H1 (cell line): ENCODE data around the gene CD69. TPM values are rescaled to one million over a fixed set of nuclear protein-coding genes. Genes with fewer than 3 reads are reported as not detected.

Experiments used
- CTCF ChIA-PET: fragments of 300-600 bp; sonication (Branson Sonifier 250); formaldehyde crosslinking; loops from one replicate; lab custom pipeline; 2021; ENCODE audit not compliant: partially characterized antibody; lab: Charles Lee
- POLR2A ChIA-PET: fragments of 300-600 bp; sonication (Branson Sonifier 250); formaldehyde crosslinking; loops from one replicate; lab custom pipeline; 2021; ENCODE audit warnings: inconsistent platforms; ENCODE audit not compliant: partially characterized antibody; lab: Charles Lee
- DNase-seq, 2 experiments: peaks; one replicate each; pipeline versions ENCODE4 v3.0.0 to v3.0.0-alpha.2; 2010 to 2022; ENCODE audit warnings: low spot score in 2 of 2, low read depth in 1 of 2, mixed read lengths in 1 of 2
- FAIRE-seq: peaks from 2 replicates; lab custom pipeline; 2011; peaks lifted over from hg19 to GRCh38; lab: Jason Lieb, UNC
- H2AFZ ChIP-seq: 2 replicates; pipeline ENCODE4 v1.8.1; 2012; ENCODE audit warnings: low read length, inconsistent platforms
- H2AK5ac ChIP-seq: 2 replicates; pipeline ENCODE4 v1.6.1; 2013; ENCODE audit warnings: low read depth, low read length
- H2BK120ac ChIP-seq: replicated peaks from 2 replicates; pipeline ENCODE3; 2013; ENCODE audit warnings: low read depth, low read length, inconsistent platforms
- H2BK12ac ChIP-seq: 2 replicates; pipeline ENCODE4 v1.6.1; 2013; ENCODE audit warnings: low read depth, low read length
- H2BK15ac ChIP-seq: 2 replicates; pipeline ENCODE4 v1.6.1; 2013; ENCODE audit warnings: low read length
- H2BK20ac ChIP-seq: 2 replicates; pipeline ENCODE4 v1.6.1; 2013; ENCODE audit warnings: low read length
- H2BK5ac ChIP-seq: 2 replicates; pipeline ENCODE4 v1.6.1; 2013; ENCODE audit warnings: low read depth, low read length
- H3K14ac ChIP-seq: 2 replicates; pipeline ENCODE4 v1.6.1; 2013; ENCODE audit warnings: inconsistent platforms; ENCODE audit not compliant: insufficient read length
- H3K18ac ChIP-seq: 2 replicates; pipeline ENCODE4 v1.6.1; 2013; ENCODE audit warnings: low read length; ENCODE audit errors: extremely low read depth
- H3K23ac ChIP-seq: 2 replicates; pipeline ENCODE4 v1.6.1; 2013; ENCODE audit warnings: inconsistent platforms; ENCODE audit not compliant: insufficient read length
- H3K23me2 ChIP-seq: 2 replicates; pipeline ENCODE4 v1.6.1; 2013; ENCODE audit warnings: low read depth, low read length
- H3K27ac ChIP-seq: 2 replicates; pipeline ENCODE4 v1.6.1; 2011; ENCODE audit warnings: low read depth, low read length, inconsistent platforms
- H3K27me3 ChIP-seq, 4 experiments: replicated peaks in 1 of 4; 1 replicate in 1 of 4; 2 replicates in 3 of 4; pipeline versions ENCODE4 v1.6.1 to v1.8.1; 2011 to 2013; ENCODE audit warnings: low read length in 3 of 4, mild to moderate bottlenecking in 3 of 4, inconsistent platforms in 2 of 4, mixed read lengths in 2 of 4, moderate library complexity in 1 of 4; ENCODE audit not compliant: control insufficient read depth in 3 of 4, insufficient read depth in 3 of 4; ENCODE audit errors: extremely low read depth in 1 of 4
- H3K36me3 ChIP-seq, 4 experiments: 2 replicates each; pipeline versions ENCODE4 v1.6.1 to v1.8.1; 2011 to 2013; ENCODE audit warnings: mild to moderate bottlenecking in 4 of 4, low read length in 3 of 4, moderate library complexity in 2 of 4, control low read depth in 1 of 4, inconsistent platforms in 1 of 4; ENCODE audit not compliant: insufficient read depth in 4 of 4, control insufficient read depth in 2 of 4
- H3K4ac ChIP-seq: replicated peaks from 2 replicates; pipeline ENCODE3; 2013; ENCODE audit warnings: low read length, low read depth, mixed read lengths, inconsistent platforms; ENCODE audit not compliant: insufficient read length
- H3K4me1 ChIP-seq, 4 experiments: replicated peaks in 1 of 4; 1 replicate in 1 of 4; 2 replicates in 3 of 4; pipeline versions ENCODE4 v1.6.1 to v1.8.1; 2011 to 2013; ENCODE audit warnings: low read length in 3 of 4, inconsistent platforms in 2 of 4, mixed read lengths in 1 of 4; ENCODE audit not compliant: insufficient read depth in 4 of 4, control insufficient read depth in 3 of 4
- H3K4me2 ChIP-seq, 2 experiments: 2 replicates each; pipeline versions ENCODE4 v1.6.1 to v1.8.1; 2011 to 2013; ENCODE audit warnings: low read depth in 2 of 2, low read length in 2 of 2, control low read depth in 1 of 2, inconsistent platforms in 1 of 2, mild to moderate bottlenecking in 1 of 2; ENCODE audit not compliant: insufficient read depth in 1 of 2
- H3K4me3 ChIP-seq, 4 experiments: fragments of 200-600, 300-600 bp in 1 of 4; sonication (generic), shearing (Covaris generic), sonication (Bioruptor Twin) in 1 of 4; 2 replicates each; pipeline versions ENCODE4 v1.5.1 to v1.8.1; 2011 to 2016; ENCODE audit warnings: low read length in 4 of 4, low read depth in 3 of 4, control low read depth in 2 of 4, inconsistent platforms in 2 of 4, mild to moderate bottlenecking in 2 of 4, mixed read lengths in 1 of 4, moderate library complexity in 1 of 4; ENCODE audit not compliant: insufficient read depth in 2 of 4; ENCODE audit errors: extremely low read depth in 1 of 4
- H3K56ac ChIP-seq: replicated peaks from 2 replicates; pipeline ENCODE3; 2013; ENCODE audit warnings: low read depth, mild to moderate bottlenecking, mixed read lengths, low read length, inconsistent platforms; ENCODE audit not compliant: insufficient read length
- H3K79me1 ChIP-seq: 2 replicates; pipeline ENCODE4 v1.6.1; 2013; ENCODE audit warnings: low read depth, low read length, control low read depth
- H3K79me2 ChIP-seq, 2 experiments: 2 replicates each; pipeline versions ENCODE4 v1.6.1 to v1.8.1; 2012 to 2013; ENCODE audit warnings: low read length in 2 of 2, mild to moderate bottlenecking in 2 of 2, inconsistent platforms in 1 of 2; ENCODE audit not compliant: insufficient read depth in 2 of 2, control insufficient read depth in 1 of 2
- H3K9ac ChIP-seq, 4 experiments: replicated peaks in 1 of 4; 1 replicate in 1 of 4; 2 replicates in 3 of 4; pipeline versions ENCODE4 v1.6.1 to v1.8.1; 2011 to 2013; ENCODE audit warnings: low read depth in 3 of 4, low read length in 3 of 4, control low read depth in 2 of 4, mild to moderate bottlenecking in 2 of 4, moderate library complexity in 2 of 4, inconsistent platforms in 1 of 4; ENCODE audit errors: extremely low read depth in 1 of 4
- H3K9me3 ChIP-seq, 2 experiments: 2 replicates each; pipeline versions ENCODE4 v1.6.1 to v1.8.1; 2012 to 2013; ENCODE audit warnings: mild to moderate bottlenecking in 2 of 2, moderate library complexity in 2 of 2, control low read depth in 1 of 2, inconsistent platforms in 1 of 2, low read depth in 1 of 2, low read length in 1 of 2, mixed read lengths in 1 of 2; ENCODE audit not compliant: insufficient read depth in 2 of 2
- H4K20me1 ChIP-seq, 2 experiments: replicated peaks in 1 of 2; 2 replicates each; pipeline versions ENCODE3 to v1.8.1; 2011 to 2013; ENCODE audit warnings: inconsistent platforms in 2 of 2, low read length in 2 of 2, mild to moderate bottlenecking in 1 of 2; ENCODE audit not compliant: insufficient read depth in 2 of 2, control insufficient read depth in 1 of 2
- H4K5ac ChIP-seq: 2 replicates; pipeline ENCODE4 v1.6.1; 2013; ENCODE audit warnings: low read length, low read depth, mixed read lengths, inconsistent platforms; ENCODE audit not compliant: insufficient read length
- H4K8ac ChIP-seq: 2 replicates; pipeline ENCODE4 v1.8.0; 2013; ENCODE audit warnings: mild to moderate bottlenecking, moderate library complexity, low read length, inconsistent platforms; ENCODE audit not compliant: insufficient read depth; ENCODE audit errors: extremely low read depth
- H4K91ac ChIP-seq: replicated peaks from 2 replicates; pipeline ENCODE3; 2013; ENCODE audit warnings: low read length, mixed read lengths, inconsistent platforms; ENCODE audit not compliant: insufficient read length
- BACH1 ChIP-seq: IDR thresholded peaks from 2 replicates; pipeline ENCODE4 v1.6.1; 2012; ENCODE audit warnings: low read length, improper control_type of control experiment
- CTBP2 ChIP-seq: IDR thresholded peaks from 2 replicates; pipeline ENCODE4 v1.7.0; 2011; ENCODE audit warnings: borderline replicate concordance, mild to moderate bottlenecking, moderate library complexity, mixed read lengths, low read length; ENCODE audit not compliant: insufficient read depth, insufficient read length
- WGBS, 2 experiments: shearing (Covaris generic) in 1 of 2; methylation state at CpG; one replicate each; pipeline versions ENCODE4 v1.1.6 to v1.1.7; 2013 to 2015; ENCODE audit warnings: low lambda C conversion rate in 2 of 2, mixed read lengths in 2 of 2, inconsistent platforms in 1 of 2, low coverage in 1 of 2, missing lambda C conversion rate in 1 of 2; ENCODE audit not compliant: insufficient replicate concordance in 2 of 2, insufficient coverage in 1 of 2, insufficient read length in 1 of 2; ENCODE audit errors: extremely low coverage in 1 of 2, missing lambda C conversion rate in 1 of 2; 5-methylcytosine and 5-hydroxymethylcytosine counted together
- polyA plus RNA-seq, 7 experiments: library from polyadenylated mRNA; depleted of rRNA in 3 of 7; stranded (reverse) in 5 of 7; unstranded in 2 of 7; fragments of >200 nt in 5 of 7; fragments of 200-250 nt in 2 of 7; gene quantifications; 1 replicate in 5 of 7; 2 replicates in 1 of 7; 4 replicates in 1 of 7; pipeline versions ENCODE4 v1.2.1 to v1.2.3, GENCODE V29; 2011 to 2013; ENCODE audit warnings: missing spikeins in 2 of 7, mixed read lengths in 2 of 7
- total RNA-seq: library from RNA; stranded (reverse); fragmentation: NEBNext Ultra II Directional; extraction: Animal tissue kit (Norgen Biotek cat#: 25700); gene quantifications from 2 replicates; pipeline ENCODE4 v1.2.1, GENCODE V29; 2021
- TF ChIP-seq, protein P1 (sequence below): IDR thresholded peaks from 2 replicates; pipeline ENCODE4 v1.6.1; 2011; ENCODE audit warnings: low read depth, mild to moderate bottlenecking, low read length; ENCODE audit not compliant: insufficient read depth

The CD69 gene
- total and polyA plus RNA-seq, 2 of the 8 experiments (the other 6 are each of a cell fraction or from before 2014, with no cell fraction given): not detected

DNA sequence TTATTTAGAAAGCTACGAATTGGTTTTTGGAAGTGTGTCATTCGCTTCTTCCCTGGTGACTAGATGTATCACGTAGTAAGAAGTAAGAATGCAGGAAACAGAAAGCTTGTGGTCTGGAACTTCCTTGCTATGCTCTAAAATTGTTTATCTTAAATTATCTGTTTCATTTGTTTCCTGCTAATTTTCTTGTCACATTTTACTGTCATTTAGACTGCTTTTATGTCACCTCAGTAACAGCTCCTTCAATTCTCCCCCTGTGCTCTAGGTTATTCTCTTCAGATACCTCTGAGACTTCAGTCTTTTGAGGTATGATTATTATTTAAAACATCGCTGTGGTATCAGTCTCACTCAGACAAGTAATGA lies 699 bp upstream of the CD69 start:
- H3K4ac ChIP-seq: no peak overlapping the region
- POLR2A ChIA-PET: interaction anchor here (0.5 kb wide), 1 partner anchor 16 kb away, joined by 3 read pairs; no protein-coding TSS in a partner anchor
- H3K4me3 ChIP-seq: no peak overlapping the region
- no peaks in the 10 kb centered on the region for H4K20me1 ChIP-seq
- no peak overlapping the region for H4K91ac ChIP-seq
- H3K36me3 ChIP-seq: no peaks in the 10 kb centered on the region
- H3K4me2 ChIP-seq: no peak overlapping the region
- no peak for DNase-seq
- H2AFZ ChIP-seq: no peak overlapping the region
- H3K23me2 ChIP-seq: no peaks in the 10 kb centered on the region
- H3K27me3 ChIP-seq: no peaks in the 10 kb centered on the region
- H3K79me1 ChIP-seq: no peaks in the 10 kb centered on the region
- no peak overlapping the region for H2BK120ac ChIP-seq
- no peak overlapping the region for H2BK12ac ChIP-seq
- no peak overlapping the region for H2BK15ac ChIP-seq
- TF ChIP-seq, protein P1, sequence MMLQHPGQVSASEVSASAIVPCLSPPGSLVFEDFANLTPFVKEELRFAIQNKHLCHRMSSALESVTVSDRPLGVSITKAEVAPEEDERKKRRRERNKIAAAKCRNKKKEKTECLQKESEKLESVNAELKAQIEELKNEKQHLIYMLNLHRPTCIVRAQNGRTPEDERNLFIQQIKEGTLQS: no peak
- no peak for TF ChIP-seq CTBP2
- TF ChIP-seq BACH1: no peak
- TF ChIP-seq, all 59 proteins: peak for 0
- no peak overlapping the region for H3K9ac ChIP-seq
- no peak overlapping the region for H3K18ac ChIP-seq
- H3K14ac ChIP-seq: no peak overlapping the region
- H3K23ac ChIP-seq: no peak overlapping the region
- CTCF ChIA-PET: interaction anchor here (1.0 to 3.8 kb wide), 6 partner anchors 9 to 36 kb away, joined by 3 to 21 read pairs (median 5); no protein-coding TSS in a partner anchor
- no peak overlapping the region for H4K5ac ChIP-seq
- H3K9me3 ChIP-seq: no peaks in the 10 kb centered on the region
- WGBS, 2 experiments: 82% methylated on average over 4 of the region's 4 CpGs; no CpG with 5 or more reads in 1 of the 2 experiments
- H4K8ac ChIP-seq: no peak overlapping the region
- no peak overlapping the region for H3K27ac ChIP-seq
- no peaks in the 10 kb centered on the region for H3K79me2 ChIP-seq
- FAIRE-seq: no peak
- no peak overlapping the region for H3K56ac ChIP-seq
- no peak overlapping the region for H2BK5ac ChIP-seq
- no peak overlapping the region for H2BK20ac ChIP-seq
- H2AK5ac ChIP-seq: no peak overlapping the region
- peaks cover 0 to 4% (median 0%) of the 10 kb centered on the region in 4 experiments; a peak in 1 of 7 replicates for H3K4me1 ChIP-seq
